ENCODE measurements around the gene DOCK1.
A peak's percentile ranks its signal among the peaks of the same experiment; 100 is the strongest.

Gene DOCK1

GRCh38 chr10:127043301-127043700, 138.1 kb downstream of the DOCK1 start:
- no peak for DNase-seq

DNA sequence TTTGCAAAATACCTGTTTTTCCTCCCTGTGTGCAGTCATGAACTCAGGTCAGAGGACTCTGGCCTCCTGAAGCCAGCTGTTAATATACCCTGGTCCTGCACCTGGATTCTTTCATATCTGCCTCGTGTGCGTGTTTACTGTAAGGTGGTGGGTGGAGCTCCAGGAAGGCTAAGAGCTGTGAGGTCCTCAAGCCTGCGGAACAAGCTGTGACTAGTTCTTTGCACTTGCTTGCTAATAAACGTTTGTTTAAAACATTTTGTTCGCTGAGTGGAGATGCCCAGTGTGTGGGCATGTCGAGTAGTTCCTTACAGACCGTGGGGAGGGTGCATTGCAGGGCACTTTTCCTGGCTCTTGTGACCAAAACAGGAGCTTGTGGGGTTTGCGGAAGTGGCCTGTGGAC, 139.0 kb downstream of the DOCK1 start:
- no peak for DNase-seq

- peak; percentile 52 for DNase-seq
Observed at GRCh38 chr10:127046975-127047877, 142.0 kb downstream of the DOCK1 start.

- DNase-seq, result no peak
Observed at GRCh38 chr10:127047878-127048238, 142.6 kb downstream of the DOCK1 start.

GRCh38 chr10:127048630-127049029, 143.4 kb downstream of the DOCK1 start:
- DNase-seq, result no peak

GRCh38 chr10:127052001-127052400, 146.8 kb downstream of the DOCK1 start:
- no peak for DNase-seq

GRCh38 chr10:127055263-127055662, 150.0 kb downstream of the DOCK1 start:
- DNase-seq, result no peak

DNA sequence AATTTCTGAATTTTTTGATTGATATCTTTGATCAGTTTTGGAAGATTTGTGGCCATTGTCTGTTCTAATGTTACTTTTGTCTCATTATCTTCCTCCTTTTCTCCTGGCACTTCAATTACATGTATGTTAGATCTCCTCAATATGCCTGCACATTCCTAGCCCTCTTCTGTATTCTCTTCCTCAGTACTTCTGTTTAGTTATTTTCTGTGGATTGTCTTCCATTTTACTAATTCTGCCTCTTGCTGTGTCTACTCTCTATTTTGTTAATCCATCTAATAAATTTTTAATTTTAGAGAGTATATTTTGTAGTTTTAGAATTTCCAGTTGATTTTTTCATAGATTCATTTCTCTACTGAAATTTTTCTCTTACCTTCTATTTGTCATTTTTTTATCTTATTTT, 154.1 kb downstream of the DOCK1 start:
- DNase-seq, result no peak

DNA sequence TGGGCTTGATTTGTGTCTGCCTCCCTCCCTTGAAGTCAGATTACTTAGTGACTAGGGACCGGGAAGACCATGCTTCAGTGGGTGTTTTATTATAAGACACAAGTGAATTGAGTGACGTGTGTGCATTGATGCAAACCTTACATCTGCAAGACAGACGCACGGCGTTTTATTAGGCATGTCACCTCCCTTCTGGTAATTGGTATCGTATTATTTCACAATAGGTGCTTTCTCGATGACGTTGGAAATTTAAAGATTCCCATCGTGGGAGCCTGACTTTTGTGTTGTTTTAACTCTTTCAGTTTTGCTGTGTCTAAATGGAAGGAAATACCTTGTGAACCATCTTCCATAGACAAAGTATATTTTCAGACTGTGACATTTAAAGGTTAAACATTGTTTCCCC, 158.5 kb downstream of the DOCK1 start:
- DNase-seq, result no peak

GRCh38 chr10:127064474-127064873, 159.2 kb downstream of the DOCK1 start:
- no peak for DNase-seq

GRCh38 chr10:127067542-127068194, 162.4 kb downstream of the DOCK1 start:
- DNase-seq, result no peak

- no peak for DNase-seq
Observed at GRCh38 chr10:127068485-127068884, 163.3 kb downstream of the DOCK1 start.

DNA sequence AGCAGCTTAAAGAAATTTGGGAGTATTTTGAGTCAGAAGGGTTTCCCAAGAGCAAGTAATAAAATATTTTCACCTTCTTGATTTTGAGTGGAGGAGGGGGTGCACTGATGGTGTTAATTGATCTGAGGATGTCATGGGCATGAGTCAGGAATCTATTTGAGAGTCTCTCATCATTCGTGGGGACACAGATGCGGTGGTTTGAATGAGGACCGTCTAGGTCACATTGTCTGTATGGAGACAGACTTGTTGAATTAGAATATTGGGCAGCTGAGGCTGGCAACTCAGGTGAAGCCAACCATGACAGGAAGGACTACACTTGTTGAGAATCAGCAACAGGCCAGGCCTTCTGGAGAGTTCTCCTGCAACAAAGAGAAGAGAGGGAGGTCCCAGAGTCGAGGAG, 164.2 kb downstream of the DOCK1 start:
- no peak for DNase-seq

DNA sequence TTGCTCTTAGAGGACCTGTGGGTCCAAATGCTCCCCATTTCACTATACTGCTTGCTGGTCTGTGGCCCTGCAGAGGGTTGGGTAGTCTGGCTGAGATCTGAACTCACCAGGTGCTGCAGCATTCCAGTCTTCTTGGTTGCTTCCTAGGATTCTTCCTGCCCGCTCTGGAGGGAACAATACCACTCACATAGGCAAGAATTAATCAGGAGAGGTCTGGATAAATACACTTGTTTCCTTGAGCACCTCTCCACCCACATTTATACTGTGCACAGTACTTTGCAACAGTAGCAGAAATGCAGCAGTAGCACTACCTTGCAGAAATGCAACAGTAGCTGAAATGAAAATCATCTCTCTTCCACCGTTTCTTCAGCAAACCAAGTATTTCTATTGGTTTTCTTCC, 165.9 kb downstream of the DOCK1 start:
- DNase-seq, result no peak

GRCh38 chr10:127073666-127074065, 168.4 kb downstream of the DOCK1 start:
- DNase-seq, result no peak

DNA sequence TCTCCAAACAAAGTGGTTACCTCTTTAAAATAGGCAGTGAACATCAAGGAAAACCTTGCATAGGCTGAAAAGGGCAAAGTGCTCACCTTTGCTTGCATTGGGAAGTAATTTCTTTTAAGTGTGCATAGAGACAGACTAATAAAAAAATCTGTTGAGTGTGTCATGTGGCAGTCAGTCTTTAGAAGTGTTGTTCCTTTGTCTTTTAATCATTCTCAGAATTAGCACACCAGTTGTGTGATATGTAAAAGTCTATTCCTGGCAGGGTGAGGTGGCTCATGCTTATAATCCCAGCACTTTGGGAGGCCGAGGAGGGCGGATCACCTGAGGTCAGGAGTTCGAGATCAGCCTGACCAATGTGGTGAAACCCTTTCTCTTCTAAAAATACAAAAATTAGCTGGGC, 174.2 kb downstream of the DOCK1 start:
- no peak for DNase-seq

DNA sequence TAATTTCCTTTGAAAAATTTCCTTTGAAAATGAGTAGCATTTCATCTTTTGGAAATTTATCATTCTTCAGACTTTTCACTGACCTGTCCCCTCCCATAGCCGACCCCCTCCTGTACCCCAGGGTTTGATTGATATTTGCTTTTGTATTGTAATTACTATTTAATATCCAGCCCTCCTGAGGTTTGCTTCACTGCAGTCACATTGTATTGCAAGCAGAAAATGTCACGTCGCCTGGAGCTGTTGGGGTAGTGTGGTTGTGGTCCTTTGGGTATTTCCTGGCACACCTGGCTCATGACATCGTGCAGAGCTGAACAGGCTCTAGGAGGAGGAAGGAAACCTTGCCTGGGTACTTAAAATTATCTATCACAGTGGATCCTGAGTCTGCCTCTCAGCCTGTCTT, 175.1 kb downstream of the DOCK1 start:
- DNase-seq, result no peak

- DNase-seq, result no peak
Observed at GRCh38 chr10:127081851-127082345, 176.7 kb downstream of the DOCK1 start.

DNA sequence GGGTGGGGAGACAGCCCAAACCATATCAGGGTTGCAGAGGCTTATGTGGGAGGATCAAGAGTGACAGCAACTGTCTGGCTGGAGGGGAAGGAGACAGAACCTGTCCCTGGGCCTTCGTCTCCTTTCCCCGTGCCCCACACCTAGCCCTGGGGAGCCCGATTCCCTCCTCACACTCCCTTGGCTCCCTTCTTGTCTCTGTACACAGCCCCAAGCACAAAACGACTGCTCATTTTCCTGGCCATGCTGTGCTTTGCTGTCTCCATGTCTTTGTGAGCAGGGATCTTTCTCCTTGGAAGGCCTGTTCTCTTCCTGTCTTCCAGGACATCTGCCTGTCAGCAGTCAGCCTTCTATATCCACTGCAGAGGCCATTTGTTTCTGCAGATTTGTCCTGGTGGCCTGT, 177.4 kb downstream of the DOCK1 start:
- DNase-seq, result no peak

GRCh38 chr10:127085957-127086356, 180.7 kb downstream of the DOCK1 start:
- no peak for DNase-seq

GRCh38 chr10:127088908-127089307, 183.7 kb downstream of the DOCK1 start:
- no peak for DNase-seq

DNA sequence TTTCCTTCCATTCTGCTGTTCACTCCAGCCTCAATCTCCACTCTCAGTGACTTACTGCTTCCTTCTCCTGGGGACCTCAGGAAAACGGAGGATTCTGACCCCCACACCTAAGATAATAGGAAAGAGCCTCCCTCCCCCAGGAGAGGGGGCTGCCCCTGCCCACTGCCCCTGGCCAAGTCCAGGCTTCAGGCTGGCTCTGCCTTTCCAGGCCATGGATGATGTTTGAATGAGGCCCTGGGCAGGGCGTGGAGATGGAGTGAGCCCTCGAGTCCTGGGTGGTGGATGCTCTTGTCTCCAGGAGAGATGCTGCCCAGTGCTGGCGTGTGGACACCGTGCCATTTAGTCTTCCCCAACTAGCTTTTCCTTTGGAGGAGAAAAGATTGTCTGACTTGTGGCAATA, 184.2 kb downstream of the DOCK1 start:
- DNase-seq, result no peak

- DNase-seq, result no peak
Observed at GRCh38 chr10:127090138-127090537, 184.9 kb downstream of the DOCK1 start.

DNA sequence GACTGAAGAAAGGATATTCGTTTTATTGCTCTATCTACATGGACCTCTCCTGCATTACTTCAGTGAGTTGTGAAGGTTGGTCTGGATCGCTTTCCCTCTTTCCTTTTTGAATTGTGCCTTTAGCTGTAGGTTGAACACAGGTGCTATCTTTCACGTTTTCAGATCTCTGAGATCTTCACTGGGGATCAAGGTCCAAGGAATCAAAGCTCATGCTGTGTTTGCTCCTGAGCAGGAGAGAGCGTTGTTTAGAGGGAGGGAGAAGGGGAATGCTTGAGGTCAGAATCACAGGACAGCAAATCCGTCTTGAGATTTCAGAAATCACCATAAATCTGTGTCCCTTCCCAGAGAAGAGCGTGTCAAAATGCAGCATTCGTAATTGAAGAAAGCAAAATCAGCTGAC, 186.1 kb downstream of the DOCK1 start:
- no peak for DNase-seq
